GM21619 (cell line): ENCODE results near the gene PCNA.
"Not testable (repeated sequence)": the region's sequence is repeated elsewhere in the genome, so short reads cannot be mapped to it uniquely, and the experiment has no call there.

ENCODE experiments used
- ATAC-seq: cut with Tn5 transposase; IDR thresholded peaks from one replicate; pipeline ENCODE4 v1.9.1; 2021; ENCODE audit not compliant: unreplicated experiment

Gene PCNA

GRCh38 chr20:5099909-5100308 lies 19.8 kb downstream of the PCNA start:
- not testable (repeated sequence) for ATAC-seq

GRCh38 chr20:5099009-5099408 lies 20.7 kb downstream of the PCNA start:
- not testable (repeated sequence) for ATAC-seq

GRCh38 chr20:5096463-5096862 lies 23.3 kb downstream of the PCNA start:
- ATAC-seq = no peak

GRCh38 chr20:5095931-5096330 lies 23.8 kb downstream of the PCNA start:
- ATAC-seq = no peak

GRCh38 chr20:5095454-5095853 lies 24.3 kb downstream of the PCNA start:
- no peak for ATAC-seq

- no peak for ATAC-seq
Measured at GRCh38 chr20:5092765-5093339, 26.9 kb downstream of the PCNA start.

GRCh38 chr20:5091902-5092301 lies 27.9 kb downstream of the PCNA start:
- no peak for ATAC-seq

GRCh38 chr20:5090191-5090590 lies 29.6 kb downstream of the PCNA start:
- peak; percentile 54 for ATAC-seq

GRCh38 chr20:5088688-5089087 lies 31.1 kb downstream of the PCNA start:
- ATAC-seq = no peak

GRCh38 chr20:5085380-5085779 lies 34.4 kb downstream of the PCNA start:
- no peak for ATAC-seq

- peak; percentile 33 for ATAC-seq
Measured at GRCh38 chr20:5080384-5080877, 39.3 kb downstream of the PCNA start.

GRCh38 chr20:5078399-5078958 lies 41.3 kb downstream of the PCNA start:
- ATAC-seq = peak; percentile 96

- ATAC-seq = no peak
Measured at GRCh38 chr20:5077761-5078387, 41.9 kb downstream of the PCNA start.

GRCh38 chr20:5076913-5077312 lies 42.8 kb downstream of the PCNA start:
- ATAC-seq = not testable (repeated sequence)

- ATAC-seq = no peak
Measured at GRCh38 chr20:5074232-5074674, 45.5 kb downstream of the PCNA start.

GRCh38 chr20:5073660-5074231 lies 46.0 kb downstream of the PCNA start:
- no peak for ATAC-seq

- ATAC-seq = no peak
Measured at GRCh38 chr20:5072756-5073659, 46.8 kb downstream of the PCNA start.

GRCh38 chr20:5071942-5072341 lies 47.8 kb downstream of the PCNA start:
- not testable (repeated sequence) for ATAC-seq

GRCh38 chr20:5070570-5070969 lies 49.2 kb downstream of the PCNA start:
- no peak for ATAC-seq

- no peak for ATAC-seq
Measured at GRCh38 chr20:5070081-5070480, 49.7 kb downstream of the PCNA start.
